ENCODE results near the gene LRRC4B.
"Not testable (repeated sequence)": the region's sequence is repeated elsewhere in the genome, so short reads cannot be mapped to it uniquely, and the experiment has no call there.

LRRC4B gene

DNA sequence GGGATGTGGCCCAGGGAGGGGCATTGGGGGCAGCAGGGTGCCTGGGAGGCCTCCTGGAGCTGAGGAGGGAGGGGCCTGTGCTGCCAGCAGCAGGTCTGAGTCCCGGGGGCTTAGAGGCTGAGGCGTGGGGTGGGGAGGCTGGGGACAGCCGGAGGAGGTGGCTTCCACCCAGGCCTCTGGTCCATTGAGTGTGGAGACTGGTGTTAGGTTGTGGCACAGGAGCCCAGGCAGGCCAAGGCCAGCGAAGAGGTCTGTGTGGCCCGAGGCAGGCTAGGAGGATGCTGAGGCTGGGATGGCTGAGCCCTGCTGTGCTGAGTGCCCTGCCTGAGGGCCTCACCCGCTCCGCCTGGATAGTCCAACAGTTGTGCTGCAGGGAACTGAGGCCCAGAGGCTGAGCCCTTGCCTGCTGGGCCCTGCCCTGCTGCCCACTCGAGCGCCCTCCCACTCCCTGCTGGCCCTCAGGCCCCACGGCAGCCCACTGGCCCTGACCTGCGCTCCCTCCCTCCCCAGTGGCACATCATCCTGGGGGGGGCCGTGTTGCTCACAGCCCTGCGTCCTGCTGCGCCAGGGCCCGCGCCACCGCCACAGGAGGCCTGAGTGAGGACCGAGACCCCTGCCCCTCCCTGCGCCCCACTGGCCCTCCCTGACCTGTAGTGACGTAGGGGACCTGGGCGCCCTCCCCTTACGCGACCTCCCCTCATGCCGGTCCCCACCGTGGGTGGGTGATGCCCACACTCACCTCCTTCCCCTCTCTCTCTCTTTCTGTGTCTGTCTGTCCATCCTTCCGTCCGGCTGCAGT lies 86.7 kb downstream of the LRRC4B start:
- no peak for DNase-seq

DNA sequence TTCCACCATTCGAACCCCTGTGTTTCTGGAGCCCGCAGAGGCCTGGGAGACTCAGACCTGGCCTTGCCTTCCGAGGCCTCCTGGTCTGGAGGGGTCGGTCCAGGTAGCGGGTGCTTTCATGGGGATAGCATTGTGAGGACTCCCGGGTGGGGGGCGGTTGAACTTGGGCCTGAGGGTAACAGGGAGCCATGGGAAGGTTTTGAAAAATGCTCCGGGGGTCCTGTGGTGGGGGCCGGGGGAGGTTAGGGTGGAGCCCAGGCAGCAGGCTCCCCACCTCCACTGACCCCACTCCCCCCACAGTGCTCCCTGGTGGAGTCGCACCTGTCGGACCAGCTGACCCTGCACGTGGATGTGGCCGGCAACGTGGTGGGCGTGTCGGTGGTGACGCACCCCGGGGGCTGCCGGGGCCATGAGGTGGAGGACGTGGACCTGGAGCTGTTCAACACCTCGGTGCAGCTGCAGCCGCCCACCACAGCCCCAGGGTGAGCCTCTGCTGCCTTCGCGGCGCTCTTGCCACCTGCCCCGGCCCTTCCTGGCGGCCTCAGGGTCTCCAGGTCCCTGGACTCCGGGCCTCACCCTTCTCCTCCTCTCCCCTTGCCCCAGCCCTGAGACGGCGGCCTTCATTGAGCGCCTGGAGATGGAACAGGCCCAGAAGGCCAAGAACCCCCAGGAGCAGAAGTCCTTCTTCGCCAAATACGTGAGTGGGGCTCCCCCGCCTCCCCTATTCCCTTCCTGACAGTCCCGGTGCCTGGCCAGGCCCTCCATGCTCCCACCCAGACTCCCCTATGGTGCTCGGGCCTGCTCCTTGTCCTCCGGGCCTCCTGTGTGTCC lies 87.7 kb downstream of the LRRC4B start:
- DNase-seq = no peak

DNA sequence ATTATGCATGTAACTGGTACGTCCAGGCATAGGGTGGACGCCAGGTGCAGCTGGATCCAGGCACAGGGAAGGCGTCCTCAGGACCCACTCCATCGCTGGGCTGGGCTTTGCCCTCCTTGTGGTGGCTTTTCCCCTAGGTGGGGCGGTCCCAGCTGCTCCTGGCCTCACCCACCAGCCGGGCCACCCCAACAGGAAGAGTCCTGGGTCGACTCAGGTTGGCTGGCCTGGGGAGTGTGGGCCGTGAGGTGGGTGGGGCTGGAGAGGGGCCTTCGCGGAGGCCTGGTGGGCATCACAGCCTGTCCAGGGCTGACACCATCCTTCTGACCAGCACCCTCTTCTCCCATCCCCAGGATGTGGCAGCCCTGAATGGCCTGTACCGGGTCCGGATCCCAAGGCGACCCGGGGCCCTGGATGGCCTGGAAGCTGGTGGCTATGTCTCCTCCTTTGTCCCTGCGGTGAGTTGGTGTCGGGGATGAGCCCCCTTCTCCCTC lies 88.4 kb downstream of the LRRC4B start:
- no peak for DNase-seq

DNA sequence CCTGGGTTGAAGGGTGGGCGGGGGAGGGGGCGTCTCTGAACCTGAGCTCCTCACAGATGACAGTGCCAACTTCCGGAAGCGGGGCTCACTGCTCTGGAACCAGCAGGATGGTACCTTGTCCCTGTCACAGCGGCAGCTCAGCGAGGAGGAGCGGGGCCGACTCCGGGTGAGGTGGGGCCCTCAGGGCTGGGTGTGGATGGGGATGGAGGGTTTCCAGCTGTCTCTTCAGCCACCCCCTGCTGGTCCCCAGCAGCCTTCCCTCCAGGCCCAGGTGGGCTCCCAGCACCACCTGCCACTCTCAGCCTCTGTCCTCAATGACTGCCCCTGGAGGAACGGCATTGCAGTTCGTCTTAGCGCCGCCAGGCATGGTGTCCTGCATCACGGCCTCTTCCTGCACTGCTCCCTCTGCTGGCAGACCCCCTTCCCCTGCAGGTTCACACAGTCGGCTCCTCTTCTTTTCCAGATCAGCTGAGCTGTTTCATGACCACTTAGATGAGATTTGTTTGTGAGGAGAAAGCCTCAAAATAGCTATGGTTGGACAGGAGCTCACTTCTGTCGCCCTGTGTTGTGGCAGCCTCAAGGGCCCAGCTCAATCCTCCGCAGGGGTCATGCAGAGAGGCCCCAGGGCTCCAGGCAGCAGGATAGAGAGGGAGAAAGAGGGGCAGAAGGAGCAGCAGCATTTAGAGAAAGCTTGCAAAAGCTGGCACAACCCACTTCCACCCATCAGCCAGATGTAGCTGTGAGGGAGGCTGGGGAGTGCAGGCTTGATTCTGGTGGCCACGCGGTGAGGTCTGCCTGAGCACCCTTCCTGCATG lies 89.1 kb downstream of the LRRC4B start:
- DNase-seq = peak in 1 of 2 donors; percentile 14

DNA sequence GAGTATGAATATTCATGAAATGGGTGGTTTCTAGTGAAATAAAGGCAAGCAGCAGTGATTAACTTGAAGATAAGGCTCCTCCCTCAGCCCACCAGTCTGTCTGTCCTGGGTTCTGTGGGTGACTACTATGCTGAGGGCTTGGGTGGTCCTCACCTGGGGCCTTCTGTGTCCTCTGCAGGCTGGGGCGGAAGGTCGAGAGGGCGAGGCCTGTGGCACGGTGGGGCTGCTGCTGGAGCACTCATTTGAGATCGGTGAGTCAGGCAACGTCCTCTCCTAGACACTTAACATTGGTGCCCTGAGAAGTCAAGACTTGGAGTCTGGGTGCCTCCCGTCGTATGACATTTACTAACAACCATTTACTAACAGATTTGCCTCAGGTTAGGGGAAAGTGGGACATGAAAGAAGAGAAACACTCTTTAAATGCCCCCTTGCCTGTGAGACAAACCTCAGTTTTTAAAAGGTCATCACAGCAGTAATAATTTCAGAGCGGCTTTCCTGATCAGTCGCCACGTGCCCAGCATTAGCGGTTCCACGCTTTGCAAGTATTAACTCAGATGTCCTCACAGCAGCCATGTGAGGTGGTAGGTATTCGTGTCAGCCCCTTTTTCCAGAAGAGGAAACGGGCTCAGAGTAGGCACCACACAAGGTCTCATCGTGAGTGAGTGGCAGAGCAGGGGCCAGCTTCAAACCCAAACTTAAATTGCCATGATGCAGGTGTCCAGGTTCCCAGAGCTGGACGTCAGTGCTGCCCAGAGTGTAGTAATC lies 90.3 kb downstream of the LRRC4B start:
- DNase-seq = no peak

DNA sequence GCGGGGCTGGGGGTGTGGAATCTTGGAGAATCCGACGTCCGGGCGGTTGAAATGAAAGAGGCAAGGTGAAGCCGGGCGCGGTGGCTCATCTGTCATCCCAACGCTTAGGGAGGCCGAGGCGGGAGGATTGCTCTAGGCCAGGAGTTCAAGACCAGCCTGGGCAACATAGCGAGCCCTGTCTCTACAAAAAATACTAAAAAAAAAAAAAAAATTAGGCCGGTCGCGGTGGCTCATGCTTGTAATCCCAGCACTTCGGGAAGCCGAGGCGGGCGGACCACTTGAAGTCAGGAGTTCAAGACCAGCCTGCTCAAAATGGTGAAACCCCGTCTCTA lies 91.4 kb downstream of the LRRC4B start:
- no peak for DNase-seq

DNA sequence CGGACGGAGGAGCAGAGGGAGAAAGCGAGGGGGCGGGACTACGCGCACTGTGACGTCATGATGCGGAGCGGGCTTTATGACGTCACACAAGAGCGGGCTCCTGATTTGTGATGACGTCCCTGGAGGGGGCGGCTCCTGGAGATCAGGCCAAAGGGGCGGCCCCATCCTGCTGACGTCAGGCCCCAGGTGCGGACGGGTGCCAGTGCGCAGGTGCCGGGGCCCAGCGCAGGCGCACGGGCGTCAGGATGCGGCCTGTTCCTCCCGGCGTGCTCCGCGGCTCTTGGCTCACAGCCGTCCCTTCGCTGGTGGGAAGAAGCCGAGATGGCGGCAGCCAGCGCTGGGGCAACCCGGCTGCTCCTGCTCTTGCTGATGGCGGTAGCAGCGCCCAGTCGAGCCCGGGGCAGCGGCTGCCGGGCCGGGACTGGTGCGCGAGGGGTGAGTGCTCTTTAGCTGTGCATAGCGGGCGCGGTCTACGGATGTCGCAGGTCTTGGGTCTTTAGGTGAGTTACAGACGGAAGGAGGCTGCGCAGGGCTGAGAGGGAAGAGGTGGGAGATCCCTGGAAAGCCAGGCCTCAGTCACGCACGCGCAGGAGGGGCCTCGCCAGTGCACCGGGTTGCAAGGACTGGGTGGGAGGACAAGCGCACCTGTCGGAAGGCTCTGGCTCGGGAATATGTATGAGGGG lies 91.9 kb downstream of the LRRC4B start, which contains the start of the genes EMC10 and GARIN5A:
Gene EMC10, plus strand, starts transcription at position 284 of the 683 bp plus-strand sequence. Its CDS starts 38 bp downstream, at position 322.
Gene GARIN5A, minus strand, starts transcription at position 625 of the 683 bp plus-strand sequence. Its CDS starts 460 bp downstream, at position 165.
- peak; percentile 91 to 93 for DNase-seq

DNA sequence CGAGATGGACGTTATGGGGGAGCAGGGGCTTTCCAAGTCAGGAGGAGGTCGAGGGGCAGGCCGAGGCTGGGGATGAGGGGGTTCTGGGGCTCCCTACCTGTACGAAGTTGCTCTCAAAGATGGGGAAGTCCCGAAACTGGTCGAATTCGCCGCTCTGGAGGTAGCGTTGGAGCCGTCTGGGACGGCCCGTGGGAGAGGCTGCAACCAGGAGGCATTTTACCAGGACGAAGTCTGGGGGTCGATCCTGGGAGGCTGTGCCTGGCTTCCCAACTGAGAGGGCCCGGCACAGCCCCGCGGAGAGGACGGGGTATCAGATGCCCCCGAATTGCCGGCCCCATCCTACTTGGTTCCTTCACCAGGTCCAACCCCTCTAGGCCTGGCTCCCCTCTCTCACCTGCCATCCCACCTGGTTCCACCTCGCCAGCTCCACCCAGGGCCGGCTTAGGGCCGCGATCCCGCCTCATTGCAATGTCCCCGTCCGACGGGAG lies 92.5 kb downstream of the LRRC4B start:
- no peak for DNase-seq

DNA sequence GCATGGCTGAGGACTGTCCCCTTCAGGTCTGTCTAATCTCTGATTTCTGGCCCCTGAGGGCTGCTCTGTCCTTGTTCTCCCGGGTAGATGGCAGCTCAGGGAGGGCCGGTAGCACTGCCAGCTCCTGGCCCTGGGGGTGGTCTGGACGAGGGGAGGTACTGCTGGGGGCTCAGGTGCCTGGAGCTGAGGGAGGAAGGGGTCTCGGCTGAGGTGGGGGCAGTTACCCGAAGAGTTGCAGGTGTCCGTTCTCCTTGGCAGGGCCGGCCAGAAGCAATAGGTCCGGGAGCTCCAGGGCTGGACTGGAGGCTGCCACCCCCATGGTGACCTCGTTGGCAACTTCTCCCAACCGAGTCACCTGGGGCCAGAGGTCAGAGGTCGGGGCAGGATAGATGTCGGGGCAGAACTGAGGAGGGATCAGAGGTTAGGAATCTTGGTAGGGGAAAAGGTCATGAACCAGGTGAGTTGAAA lies 93.1 kb downstream of the LRRC4B start:
- no peak for DNase-seq

DNA sequence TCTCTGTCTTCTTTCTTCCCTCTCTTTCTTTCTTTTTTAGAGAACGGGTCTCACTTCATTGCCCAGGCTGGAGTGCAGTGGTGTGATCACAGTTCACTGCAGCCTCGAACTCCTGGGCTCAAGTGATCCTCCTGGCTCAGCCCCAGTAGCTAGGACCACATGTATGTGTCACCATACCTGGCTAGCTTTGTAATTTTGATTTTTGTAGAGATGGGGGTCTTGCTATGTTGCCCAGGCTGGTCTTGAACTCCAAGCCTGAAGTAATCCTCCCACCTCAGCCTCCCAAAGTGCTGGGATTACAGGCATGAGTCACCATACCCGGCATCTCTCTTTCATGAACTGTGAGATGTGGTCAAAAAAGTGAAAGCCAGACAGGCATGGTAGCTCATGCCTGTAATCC lies 94.9 kb downstream of the LRRC4B start:
- not testable (repeated sequence) for DNase-seq

DNA sequence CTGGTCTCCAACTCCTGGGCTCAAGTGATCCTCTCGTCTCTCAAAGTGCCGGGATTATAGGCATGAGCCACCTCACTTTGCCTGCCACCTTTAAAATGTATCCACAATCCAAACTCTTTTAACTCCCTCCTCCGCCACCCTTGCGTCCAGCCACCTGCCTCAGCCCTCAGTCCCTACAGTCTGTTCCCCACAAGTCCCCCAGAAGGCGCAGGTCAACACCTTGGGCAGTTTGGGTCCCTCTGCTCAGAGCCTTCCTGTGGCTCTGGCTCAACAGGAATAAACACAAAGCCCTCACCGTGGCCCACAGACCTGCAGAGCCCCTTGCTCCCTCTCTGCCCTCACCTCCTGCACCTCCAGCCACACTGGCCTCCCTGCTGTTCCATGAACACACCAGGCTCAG lies 99.4 kb downstream of the LRRC4B start:
- no peak for DNase-seq

DNA sequence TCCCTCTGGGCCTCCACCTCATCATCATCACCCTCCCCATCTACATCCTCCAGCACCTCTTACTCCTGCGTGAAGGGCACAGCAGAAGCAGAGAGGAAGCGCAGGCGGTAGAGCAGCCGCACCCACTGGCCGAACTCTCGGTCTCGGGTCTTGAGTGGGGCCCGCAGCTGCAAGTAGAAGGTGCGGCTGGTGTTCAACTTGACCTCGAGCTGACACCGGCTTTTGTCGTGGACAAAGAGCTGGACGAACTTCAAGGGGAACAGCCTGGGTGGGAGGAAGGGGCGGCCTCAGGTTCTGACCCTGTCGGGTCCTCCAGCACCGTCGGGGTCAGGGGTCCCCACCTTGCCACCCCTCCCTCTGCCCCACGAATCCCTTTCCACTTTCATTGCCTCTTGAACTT lies 100.7 kb downstream of the LRRC4B start:
- DNase-seq = no peak
